ENCODE measurements around the gene GARIN5B.
"Not testable (repeated sequence)": the region's sequence is repeated elsewhere in the genome, so short reads cannot be mapped to it uniquely, and the experiment has no call there.

The GARIN5B gene

DNA sequence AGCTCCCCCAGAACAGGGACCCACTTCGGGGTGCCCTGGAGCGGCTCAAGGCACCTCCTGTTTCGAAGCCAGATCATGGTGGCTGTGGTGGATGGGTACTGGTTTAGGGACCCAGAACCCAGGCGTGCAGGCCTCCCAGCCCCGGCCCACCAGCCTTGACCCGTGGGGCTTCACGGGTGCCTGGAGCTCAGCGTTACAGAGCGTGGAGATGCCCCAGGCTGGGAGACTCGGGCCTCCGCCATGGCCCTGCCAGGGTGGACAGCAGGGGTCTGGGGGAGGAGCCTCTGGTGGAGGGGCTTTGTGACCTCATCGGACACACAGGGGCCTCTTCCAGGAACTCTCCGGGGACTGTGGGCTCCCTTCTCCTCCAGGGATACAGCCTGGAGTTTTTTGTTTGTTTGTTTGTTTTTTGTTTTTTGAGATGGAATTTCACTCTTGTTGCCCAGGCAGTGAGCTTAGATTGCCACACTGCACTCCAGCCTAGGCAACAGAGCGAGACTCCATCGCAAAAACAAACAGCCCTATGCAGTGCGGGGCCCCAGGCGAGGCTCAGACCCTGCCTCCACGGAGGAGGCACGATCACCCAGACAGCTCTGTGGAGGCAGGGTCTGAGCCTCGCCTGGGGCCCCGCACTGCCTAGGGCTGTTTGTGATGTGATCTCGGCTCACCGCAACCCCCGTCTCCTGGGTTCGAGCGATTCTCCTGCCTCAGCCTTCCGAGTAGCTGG, at the start of gene GARIN5B:
Gene GARIN5B (minus strand): TSS at position 271 of the 727 bp plus-strand sequence. CDS start 194 bp downstream, at position 77.
- no peak for DNase-seq

DNA sequence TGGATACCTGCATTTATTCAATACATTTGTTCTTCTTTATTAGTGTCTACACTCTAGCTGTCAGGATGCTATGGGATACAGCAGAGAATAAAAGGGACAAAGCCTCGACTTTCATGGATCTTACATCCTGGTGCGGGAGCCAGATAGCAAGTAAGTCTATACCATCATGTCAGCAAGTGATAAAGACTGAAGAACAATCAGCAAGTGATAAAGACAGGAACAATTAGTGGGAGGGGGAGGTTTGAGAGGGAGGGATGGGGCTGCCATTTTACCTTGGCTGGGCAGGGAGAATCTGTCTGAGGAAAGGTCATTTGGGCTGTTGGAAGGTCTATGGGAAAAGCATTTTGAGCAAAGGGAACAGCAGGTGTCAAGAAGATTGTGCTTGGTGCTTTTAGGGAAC, 47.1 kb upstream of the GARIN5B start:
- no peak for DNase-seq

DNA sequence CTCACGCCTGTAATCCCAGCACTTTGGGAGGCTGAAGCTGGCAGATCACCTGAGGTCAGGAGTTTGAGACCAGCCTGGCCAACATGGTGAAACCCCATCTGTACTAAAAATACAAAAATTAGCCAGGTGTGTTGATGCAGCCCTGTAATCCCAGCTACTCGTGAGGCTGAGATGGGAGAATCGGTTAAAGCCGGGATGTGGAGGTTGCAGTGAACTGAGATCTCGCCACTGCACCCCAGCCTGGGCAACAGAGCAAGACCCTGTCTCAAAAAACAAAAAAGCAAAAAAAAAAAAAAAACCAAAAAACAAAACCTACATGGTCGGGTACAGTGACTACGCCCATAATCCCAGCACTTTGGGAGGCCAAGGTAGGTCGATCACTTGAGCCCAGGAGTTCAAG, 46.1 kb upstream of the GARIN5B start:
- DNase-seq: not testable (repeated sequence)

DNA sequence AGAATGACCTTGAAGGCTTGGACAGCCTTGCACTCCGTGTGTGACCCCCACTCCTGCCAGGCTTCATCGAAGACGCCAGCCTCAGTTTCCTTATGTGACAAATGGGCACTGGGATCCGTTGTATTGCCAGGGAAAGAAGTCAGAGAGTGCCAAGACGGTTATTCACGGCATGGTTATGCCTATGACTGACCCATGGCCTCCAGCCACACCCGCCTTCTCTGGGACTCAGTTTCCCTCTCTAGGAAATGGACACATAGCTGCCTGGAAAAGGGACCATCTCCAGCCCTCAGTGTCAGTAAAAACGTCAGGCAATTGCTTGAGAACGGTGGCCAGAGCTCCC, 45.4 kb upstream of the GARIN5B start:
- DNase-seq: no peak

DNA sequence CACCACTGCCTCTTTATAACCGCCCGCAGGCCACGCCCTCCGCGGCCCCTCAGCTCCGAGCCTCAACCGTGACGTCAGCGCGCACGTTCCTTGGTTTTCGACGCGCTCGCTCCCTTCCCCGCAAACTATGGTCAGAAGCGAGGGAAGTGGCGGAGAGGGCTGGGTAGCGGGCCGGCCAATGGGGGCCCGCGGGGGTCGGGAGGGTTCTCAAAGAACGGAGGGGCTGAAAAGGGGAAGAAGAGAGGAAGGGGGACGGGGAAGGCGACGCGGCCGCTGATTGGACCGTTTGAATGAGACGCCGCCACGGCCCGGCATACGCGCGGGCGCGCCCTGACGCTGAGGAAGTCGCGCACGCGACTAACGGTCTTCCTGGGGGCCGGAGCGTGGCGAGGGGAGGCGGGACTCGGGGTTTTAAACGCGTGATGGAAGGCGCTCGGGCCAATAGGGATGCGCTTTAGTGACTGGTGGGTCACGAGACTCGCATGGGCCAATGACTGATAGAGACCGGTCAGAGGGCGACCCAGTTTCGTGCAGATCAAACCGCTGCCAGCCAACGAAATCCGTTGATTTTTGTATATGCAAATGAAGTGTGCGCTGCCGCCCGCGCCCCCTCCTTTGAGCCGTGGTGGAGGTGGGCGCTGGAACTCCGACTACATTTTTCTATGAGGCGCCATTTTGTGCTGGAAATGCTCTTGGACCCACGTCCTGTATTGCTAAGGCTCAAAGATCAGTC, 44.9 kb upstream of the GARIN5B start:
- DNase-seq: peak; percentile 95 to 99

DNA sequence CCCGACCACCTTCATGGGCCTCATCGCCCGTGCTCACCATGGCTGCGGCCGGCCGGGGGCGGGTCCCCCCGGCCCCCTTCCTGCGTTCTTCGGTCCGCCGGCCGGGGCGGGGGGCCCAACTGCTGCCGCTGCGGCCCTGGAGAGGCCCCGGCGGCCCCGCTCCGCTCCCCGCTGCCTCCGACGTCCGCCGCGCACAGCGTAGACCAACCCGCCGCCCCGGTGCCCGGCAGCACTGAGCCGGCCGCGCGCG, 44.4 kb upstream of the GARIN5B start, which contains the start of gene UBE2S:
Gene UBE2S (minus strand): TSS at position 239 of the 250 bp plus-strand sequence. CDS start 199 bp downstream, at position 40.
- DNase-seq: not testable (repeated sequence)

DNA sequence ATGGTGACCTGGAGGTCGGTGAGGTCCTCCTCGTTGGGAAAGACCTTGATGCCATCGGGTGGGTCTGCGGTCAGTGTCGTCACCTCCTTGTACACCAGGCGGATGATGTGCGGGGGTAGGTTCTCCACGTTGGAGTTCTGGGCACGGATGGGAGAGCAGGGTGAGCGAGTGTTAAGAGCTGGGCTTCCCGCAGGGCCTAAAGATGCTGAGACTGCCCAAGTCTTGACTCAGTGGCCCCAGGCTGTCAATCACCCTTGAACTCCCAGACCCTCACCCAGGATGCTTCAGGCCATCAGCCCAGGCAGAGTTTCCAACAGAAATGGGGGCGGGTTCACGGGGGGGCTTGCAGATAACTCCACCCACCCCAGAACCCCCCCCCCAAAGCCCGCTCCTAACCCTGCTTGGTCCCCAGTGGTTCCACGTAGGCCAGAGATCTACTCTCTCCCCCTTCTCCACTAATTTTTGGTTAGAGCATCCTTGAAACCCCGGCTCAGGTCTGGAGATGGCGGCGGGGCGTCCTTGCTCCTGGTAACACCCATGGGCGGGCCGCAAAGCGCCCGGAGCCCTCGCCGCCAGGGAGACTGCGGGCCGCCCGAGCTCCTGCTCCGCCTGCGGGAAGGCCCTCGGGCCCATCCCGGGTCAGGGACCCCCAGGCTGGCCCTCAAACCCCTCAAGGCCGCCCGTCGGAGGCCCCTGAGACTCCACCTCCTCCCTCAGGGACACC, 43.9 kb upstream of the GARIN5B start:
- DNase-seq: peak in 1 of 2 experiments; percentile 9

DNA sequence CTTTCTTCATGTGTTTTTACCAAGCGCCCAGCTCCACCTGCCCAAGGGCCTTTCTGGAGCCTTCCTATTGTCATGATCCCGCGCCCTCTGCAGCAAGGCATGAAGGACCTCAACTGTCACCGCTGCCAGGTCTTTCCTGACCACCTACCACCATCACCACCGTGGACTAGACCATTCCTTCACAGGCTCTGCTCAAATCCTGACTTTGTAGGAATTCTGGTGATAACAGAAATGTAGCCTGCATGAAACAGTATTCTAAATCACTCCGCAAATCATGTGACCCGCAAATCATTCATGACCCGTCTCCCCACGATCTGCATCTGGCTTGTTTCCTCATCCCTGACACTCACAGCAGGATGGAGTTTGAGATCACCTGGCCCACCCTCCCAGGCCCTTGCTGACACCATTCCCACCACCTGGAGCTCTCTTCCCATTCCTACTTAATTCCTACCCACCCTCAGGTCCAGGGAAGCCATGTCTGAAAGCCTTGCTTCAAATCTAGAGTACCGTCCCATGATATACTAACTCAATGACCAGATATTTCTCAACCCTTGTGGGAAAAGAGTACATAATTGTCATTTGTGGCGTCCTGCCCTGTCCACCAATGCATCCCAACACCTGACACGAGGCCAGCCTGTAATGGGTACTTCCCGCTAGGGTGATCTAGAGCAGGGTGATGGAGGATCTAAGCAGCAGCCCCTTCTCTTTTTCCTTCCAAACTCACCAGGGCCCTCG, 43.2 kb upstream of the GARIN5B start:
- DNase-seq: no peak

DNA sequence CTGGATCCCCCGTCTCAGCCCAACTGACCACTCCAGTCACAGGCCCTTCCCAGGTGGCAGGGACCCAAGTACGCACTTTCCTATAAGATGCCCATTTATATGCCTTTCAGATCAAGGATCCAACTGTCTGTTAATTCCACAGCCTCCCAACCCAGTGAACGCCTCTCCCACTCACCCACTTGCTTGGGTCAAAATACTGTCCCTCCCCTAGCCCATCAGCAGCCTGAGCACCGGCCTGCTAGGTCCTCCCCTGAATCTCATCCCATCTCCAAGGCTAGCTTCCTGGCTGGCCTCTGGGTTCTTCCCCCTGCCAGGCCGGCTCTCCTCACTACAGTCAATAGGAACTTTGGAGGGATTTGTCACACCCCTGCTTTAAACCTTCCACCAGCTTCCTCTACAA, 42.6 kb upstream of the GARIN5B start:
- DNase-seq: no peak

DNA sequence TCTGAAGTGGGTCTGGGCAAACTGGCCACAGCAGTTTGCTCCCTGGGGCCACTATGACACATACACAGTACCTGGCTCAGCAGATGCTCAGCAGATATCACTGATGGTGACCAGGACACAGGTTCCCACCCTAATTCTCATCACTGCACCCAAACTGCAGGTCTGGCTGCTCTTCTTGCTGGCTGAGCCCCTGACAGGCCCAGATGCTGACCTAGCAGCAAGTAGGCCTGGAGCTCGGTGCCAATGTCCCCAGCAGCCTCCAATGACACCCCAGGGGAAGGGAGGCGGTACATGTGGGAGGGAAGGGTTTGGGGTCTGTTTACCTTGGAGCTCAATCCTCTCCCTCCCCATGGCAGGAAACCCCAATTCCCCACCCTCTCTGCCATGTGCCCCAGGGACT, 39.4 kb upstream of the GARIN5B start:
- no peak for DNase-seq

DNA sequence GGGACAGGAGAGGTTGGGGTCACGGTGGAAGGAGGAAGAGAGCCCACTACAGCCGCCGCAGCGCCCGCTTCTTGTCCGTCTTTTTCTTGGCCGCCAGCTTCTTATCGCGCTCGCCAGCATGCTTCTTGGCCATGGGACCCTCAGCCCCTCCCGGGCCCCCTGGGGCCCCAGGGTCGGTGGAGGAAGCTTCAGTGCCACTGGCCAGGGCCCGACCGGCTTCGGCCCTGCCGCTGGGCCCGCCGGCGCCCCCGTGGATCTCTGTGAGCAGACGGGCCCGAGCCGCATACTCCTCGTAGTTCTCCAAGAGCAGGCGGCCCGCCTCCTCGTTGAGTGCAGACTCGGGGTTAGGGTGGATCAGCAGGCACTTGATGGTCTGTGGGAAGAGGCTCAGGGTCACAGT, 38.3 kb upstream of the GARIN5B start:
- DNase-seq: not testable (repeated sequence)

DNA sequence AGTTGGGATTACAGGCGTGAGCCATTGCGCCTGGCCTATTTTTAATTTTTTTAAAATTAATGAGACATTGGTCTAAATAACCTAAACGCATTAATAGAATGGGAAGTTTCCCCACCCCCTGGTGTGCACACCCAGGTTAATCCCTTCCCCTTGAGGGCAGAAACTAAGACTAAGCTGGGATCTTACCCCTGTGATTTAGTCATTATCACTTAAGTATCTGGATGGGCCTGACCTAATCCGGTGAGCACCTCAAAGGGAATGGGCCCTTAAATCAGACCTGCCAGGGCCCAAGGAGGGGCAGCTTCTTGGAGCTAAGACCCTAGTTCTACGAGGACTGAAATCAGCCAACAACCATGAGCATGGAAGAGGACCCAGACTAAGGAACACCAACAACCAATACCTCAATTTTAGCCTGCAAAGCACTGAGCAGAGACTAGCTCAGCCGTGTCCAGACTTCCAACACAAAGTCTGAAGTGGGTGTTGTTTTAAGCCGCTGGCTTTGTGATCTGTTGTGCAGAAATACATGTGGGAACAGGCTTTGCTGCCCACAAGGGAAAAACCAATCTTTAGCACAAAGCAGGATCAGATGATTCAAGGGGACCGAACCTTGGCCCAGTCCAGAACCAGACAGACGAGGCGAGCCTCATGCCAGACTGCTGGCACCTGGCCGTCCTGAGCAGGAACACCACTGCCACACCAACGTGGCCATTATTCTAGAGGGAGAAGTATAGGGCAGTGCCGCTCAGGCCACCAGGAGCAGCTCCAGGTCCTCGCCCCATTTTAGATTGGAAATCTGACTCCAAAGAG, 37.4 kb upstream of the GARIN5B start:
- no peak for DNase-seq

DNA sequence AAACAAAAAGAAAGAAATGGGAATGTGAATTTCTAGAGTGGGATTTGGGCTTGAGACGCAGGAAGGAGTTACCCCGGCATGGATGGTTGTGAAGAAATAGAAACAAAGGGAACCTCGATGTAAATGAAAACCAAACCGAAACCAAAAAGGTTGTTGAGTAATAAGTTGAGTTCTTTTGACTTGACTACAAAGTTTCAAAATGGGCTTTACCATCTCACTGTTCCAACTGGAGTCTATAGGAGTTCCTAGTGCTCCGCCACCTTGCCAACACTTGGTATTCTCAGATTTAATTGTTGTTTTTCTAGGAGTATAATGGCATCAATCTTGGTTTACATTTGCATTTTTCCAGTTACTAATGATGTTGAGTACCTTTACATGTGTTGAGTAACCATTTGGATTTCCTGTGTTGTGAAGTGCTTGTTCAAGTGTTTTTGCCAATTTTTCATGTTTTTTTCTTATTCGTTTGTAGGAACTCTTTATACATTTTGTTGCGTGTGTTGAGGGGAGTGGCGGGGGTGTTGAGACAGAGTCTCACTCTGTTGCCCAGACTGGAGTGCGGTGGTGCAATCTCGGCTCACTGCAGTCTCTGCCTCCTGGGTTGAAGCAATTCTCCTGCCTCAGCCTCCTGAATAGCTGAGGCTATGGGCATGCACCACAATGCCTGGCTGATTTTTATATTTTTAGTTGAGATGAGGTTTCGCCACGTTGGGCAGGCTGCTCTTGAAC, 35.3 kb upstream of the GARIN5B start:
- DNase-seq: no peak

DNA sequence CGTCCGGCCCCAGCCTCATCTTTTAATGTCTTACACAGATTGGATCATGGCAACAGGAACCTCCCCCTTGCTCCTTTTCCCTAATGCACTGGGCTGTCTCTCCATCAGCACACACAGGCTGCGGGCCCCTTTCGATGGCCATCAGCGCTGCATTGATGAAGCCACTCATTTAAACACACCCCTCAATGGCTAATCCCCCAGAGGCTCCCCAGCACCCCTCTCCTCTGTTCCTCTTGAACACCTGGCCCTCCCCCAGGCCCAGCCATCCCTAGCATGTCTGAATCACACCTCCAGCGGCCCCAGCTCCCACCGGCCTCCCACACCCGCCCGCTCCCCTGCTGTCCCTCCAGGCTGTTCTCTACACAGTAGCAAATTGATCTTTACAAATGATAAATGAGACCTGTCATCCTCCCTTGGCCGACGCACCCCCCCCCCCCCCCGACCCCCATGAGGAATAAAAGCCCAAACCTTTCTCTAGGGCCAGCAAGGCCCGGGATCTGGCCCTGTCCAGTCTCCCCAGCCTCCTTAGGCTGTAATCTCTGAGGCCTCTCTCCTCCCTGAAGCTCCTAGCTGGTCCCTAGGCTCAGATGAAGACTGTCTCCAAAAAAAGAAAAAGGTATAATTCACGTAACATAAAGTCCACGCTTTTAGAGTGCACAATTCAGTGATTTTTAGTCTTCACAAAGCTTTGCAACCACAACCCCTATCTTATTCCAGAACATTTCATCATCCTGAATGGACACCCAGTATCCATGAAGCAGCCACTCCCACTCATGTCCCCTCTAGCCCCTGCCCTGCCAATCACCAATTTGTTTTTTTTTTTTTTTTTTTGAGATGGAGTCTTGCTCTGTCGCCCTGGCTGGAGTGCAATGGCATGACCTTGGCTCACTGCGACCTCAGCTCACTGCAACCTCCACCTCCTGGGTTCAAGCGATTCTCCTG, 30.0 kb upstream of the GARIN5B start:
- DNase-seq: no peak

DNA sequence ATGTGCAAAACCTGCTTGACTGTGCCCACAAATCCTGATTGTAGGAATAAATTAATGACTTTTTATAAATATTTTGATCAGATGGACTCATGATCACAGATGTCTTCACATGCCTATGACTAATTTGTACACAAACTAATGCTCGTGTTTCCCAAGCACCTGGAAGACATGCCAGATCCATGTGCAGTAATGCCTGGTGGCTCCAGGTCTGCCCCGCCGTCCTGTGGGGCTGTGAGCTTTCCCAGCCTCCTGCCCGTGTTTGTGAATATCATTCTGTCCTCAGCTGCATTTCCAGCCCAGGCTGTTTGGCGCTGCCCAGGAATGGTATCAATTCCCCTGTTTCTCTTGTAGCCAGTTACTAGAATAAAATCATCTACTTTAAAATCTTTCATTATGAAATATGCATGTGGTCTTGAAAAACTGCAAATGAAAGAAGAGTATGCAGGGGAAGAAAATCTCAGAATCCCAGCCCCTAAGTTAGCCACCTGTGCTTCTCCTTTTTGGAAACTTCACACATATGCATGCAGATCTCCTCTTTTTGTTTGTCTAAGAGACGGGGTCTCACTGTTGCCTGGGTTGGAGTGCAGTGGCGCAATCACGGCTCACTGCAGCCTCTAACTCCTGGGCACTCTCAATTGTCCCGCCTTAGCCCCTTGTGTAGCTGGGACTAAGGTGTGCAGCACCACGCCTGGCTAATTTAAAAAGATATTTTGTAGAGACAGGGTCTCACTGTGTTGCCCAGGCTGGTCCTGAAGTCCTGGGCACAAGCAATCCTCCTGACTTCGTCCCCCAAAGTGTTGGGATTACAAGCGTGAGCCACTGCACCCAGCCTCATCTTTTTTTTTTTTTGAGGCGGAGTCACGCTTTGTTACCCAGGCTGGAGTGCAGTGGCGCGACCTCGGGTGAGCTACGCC, 28.9 kb upstream of the GARIN5B start:
- no peak for DNase-seq

DNA sequence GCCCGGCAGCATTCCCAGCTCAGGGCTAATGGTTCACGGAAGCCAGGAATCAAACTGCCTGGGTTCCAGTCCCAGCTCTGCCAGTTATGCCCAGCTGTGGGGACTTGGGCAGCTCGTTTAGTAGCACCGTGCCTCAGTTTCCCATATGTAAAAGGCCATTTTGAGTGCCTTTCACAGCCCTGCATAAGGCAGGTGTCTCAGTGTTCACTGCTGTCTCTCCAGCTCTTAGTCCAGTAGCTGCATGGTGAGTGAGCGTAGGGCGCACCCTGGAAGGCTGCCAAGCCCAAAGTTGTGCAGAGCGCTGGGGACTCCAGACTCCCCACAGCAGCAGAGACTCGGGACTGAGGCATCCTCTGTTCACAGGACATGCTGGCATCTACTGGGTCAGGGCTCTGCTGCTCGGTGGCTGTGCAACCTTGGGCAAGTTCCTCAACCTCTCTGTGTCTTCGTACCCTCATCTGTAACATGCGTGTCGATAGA, 28.2 kb upstream of the GARIN5B start:
- no peak for DNase-seq

DNA sequence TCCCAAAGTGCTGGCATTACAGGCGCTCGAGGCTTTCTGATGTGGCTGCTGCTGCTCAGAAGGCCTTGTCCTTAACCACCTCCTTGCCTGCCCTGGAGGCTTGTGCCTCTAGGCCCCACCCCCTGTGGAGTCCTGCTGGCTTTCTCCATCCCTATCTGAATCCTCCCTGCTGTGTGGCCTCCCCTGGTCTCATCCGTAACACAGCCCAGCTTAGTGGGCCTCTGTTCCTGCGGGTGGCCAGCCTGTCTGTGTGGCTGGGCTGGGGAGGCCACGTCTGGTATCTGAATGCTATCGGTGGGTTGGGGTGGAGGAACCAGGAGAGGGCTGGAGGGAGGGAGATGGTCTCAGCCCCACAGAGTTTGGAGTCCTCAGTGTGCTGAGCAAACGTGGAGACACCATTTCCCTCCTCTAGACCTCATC, 27.4 kb upstream of the GARIN5B start:
- DNase-seq: no peak

DNA sequence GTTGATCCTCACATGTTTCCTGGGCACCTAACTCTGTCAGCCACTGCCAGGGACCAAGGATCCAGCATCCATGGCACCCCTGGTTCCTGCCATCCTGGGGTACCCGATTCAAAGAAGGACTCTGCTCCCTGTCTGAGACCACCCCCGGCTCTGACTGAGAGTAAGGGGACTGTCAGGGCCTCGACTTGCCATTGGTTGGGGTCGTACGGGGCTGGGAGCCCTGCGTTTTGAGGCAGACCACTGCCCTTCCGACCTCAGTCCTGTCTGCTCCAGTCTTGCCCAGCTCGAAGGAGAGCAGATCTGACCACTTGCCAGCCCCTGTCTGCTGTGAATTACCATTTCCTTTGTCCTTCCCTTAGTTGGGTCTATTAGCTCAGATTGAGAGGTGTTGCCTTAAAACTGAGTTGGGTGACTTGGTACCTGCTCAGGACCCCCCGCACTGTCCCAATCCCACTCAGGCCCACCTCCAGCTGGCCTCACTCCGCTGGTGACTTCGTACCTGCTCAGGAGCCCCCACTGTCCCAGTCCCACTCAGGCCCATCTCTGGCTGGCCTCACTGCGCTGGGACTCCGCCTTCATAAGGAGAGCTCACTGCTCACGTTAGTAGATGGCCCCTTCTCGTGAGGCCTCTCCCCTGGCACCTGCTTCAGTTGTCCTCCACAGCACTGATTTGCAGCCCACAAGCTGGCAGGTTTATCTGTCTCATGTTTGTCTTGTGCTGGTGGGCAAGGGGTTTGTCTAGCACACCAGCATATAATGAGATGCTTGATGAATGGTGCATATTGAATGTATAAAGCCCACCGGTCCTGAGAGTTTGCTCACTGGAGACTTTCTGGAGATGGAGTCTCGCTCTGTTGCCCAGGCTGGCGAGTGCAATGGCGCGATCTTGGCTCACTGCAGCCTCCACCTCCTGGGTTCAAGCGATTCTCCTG, 26.6 kb upstream of the GARIN5B start:
- DNase-seq: no peak

All from NCI-H187 (cell line).